Astrocyte (in vitro differentiated cells and primary cell): ENCODE data around the gene BIRC3. TPM values are rescaled to one million over a fixed set of nuclear protein-coding genes. Genes with fewer than 3 reads are reported as not detected.
A peak's percentile ranks its signal among the peaks of the same experiment; 100 is the strongest.

Source experiments
- DNase-seq: peaks from one replicate; pipeline ENCODE4 v3.0.0-alpha.2; 2010; ENCODE audit warnings: low read depth
- FAIRE-seq: peaks from 2 replicates; lab custom pipeline; 2011; peaks lifted over from hg19 to GRCh38; lab: Jason Lieb, UNC
- H2AFZ ChIP-seq: 2 replicates; pipeline ENCODE4 v1.6.0; 2012; ENCODE audit warnings: low read depth, low read length, inconsistent platforms
- H3K27ac ChIP-seq: 2 replicates; pipeline ENCODE4 v1.5.1; 2011; ENCODE audit warnings: low read depth, low read length, inconsistent platforms
- H3K27me3 ChIP-seq: 2 replicates; pipeline ENCODE4 v1.6.0; 2011; ENCODE audit warnings: low read length, inconsistent platforms; ENCODE audit not compliant: insufficient read depth
- H3K36me3 ChIP-seq: 2 replicates; pipeline ENCODE4 v1.5.1; 2011; ENCODE audit warnings: low read length, inconsistent platforms; ENCODE audit not compliant: insufficient read depth
- H3K4me1 ChIP-seq: 2 replicates; pipeline ENCODE4 v1.5.1; 2011; ENCODE audit warnings: low read length, inconsistent platforms; ENCODE audit not compliant: insufficient read depth
- H3K4me2 ChIP-seq: 2 replicates; pipeline ENCODE4 v1.6.0; 2012; ENCODE audit warnings: low read length, inconsistent platforms
- H3K4me3 ChIP-seq: 2 replicates; pipeline ENCODE4 v1.5.1; 2011; ENCODE audit warnings: low read depth, mild to moderate bottlenecking, low read length, inconsistent platforms; ENCODE audit not compliant: insufficient read depth
- H3K79me2 ChIP-seq: 2 replicates; pipeline ENCODE4 v1.6.0; 2012; ENCODE audit warnings: mild to moderate bottlenecking, low read length, inconsistent platforms; ENCODE audit not compliant: insufficient read depth
- H3K9ac ChIP-seq: 2 replicates; pipeline ENCODE4 v1.6.0; 2012; ENCODE audit warnings: mild to moderate bottlenecking, low read length, inconsistent platforms
- H3K9me3 ChIP-seq: 2 replicates; pipeline ENCODE4 v1.5.1; 2012; ENCODE audit warnings: low read depth, mild to moderate bottlenecking, low read length, inconsistent platforms; ENCODE audit not compliant: insufficient read depth
- H4K20me1 ChIP-seq: 2 replicates; pipeline ENCODE4 v1.6.0; 2012; ENCODE audit warnings: low read length, inconsistent platforms; ENCODE audit not compliant: insufficient read depth
- H3K27ac Mint-ChIP-seq: one replicate; pipeline ENCODE4 v1.8.0; 2021; ENCODE audit warnings: mild to moderate bottlenecking, mixed read lengths; ENCODE audit not compliant: unreplicated experiment
- H3K27me3 Mint-ChIP-seq: one replicate; pipeline ENCODE4 v1.8.0; 2021; ENCODE audit warnings: low read depth, mixed read lengths; ENCODE audit not compliant: unreplicated experiment
- H3K36me3 Mint-ChIP-seq: one replicate; pipeline ENCODE4 v1.8.0; 2021; ENCODE audit warnings: low read depth, mixed read lengths; ENCODE audit not compliant: unreplicated experiment
- H3K4me1 Mint-ChIP-seq: one replicate; pipeline ENCODE4 v1.8.0; 2021; ENCODE audit warnings: low read depth, mixed read lengths; ENCODE audit not compliant: unreplicated experiment
- H3K4me3 Mint-ChIP-seq: one replicate; pipeline ENCODE4 v1.8.0; 2021; ENCODE audit warnings: mild to moderate bottlenecking, moderate library complexity, mixed read lengths; ENCODE audit not compliant: unreplicated experiment
- H3K9me3 Mint-ChIP-seq: one replicate; pipeline ENCODE4 v1.8.0; 2021; ENCODE audit warnings: mild to moderate bottlenecking, mixed read lengths; ENCODE audit not compliant: unreplicated experiment
- CTCF ChIP-seq: IDR thresholded peaks from 2 replicates; pipeline ENCODE4 v1.5.1; 2011; ENCODE audit warnings: low read depth, mild to moderate bottlenecking, inconsistent platforms, low read length, moderate library complexity; ENCODE audit not compliant: insufficient read depth
- EZH2 ChIP-seq: IDR thresholded peaks from 2 replicates; pipeline ENCODE4 v1.6.1; 2012; ENCODE audit warnings: mild to moderate bottlenecking, low read length, inconsistent platforms; ENCODE audit not compliant: insufficient read depth
- total RNA-seq: library from RNA; stranded (reverse); gene quantifications from 2 replicates; pipeline ENCODE4 v1.2.1, GENCODE V29; 2021

Gene BIRC3
- total RNA-seq, 1 donor from 2014 or later, result 2.6 TPM

DNA sequence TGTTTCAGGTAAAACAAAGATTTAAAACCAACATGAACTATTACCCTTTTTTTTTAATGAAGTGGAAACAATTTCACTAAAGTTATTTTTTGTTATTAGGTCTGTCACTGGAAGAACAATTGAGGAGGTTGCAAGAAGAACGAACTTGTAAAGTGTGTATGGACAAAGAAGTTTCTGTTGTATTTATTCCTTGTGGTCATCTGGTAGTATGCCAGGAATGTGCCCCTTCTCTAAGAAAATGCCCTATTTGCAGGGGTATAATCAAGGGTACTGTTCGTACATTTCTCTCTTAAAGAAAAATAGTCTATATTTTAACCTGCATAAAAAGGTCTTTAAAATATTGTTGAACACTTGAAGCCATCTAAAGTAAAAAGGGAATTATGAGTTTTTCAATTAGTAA is 60.6 kb downstream of the BIRC3 start:
- Histone ChIP-seq H3K27ac (no peak overlapping the region), H3K4me2 (no peak overlapping the region), H4K20me1 (peaks cover 36% of the 10 kb centered on the region), H3K27me3 (no peaks in the 10 kb centered on the region), H2AFZ (no peak overlapping the region), H3K9me3 (no peaks in the 10 kb centered on the region), H3K79me2 (peaks cover 32% of the 10 kb centered on the region), H3K4me3 (no peak overlapping the region), H3K4me1 (no peaks in the 10 kb centered on the region), H3K9ac (no peak overlapping the region), H3K36me3 (peaks cover 35% of the 10 kb centered on the region)
- H3K4me3 Mint-ChIP-seq, result no peak overlapping the region
- TF ChIP-seq EZH2 (no peak), CTCF (no peak)
- no peak for FAIRE-seq
- H3K4me1 Mint-ChIP-seq, result peaks cover 16% of the 10 kb centered on the region
- H3K27ac Mint-ChIP-seq, result peak overlapping the region; percentile 23
- no peaks in the 10 kb centered on the region for H3K27me3 Mint-ChIP-seq
- peaks cover 13% of the 10 kb centered on the region for H3K36me3 Mint-ChIP-seq
- no peaks in the 10 kb centered on the region for H3K9me3 Mint-ChIP-seq
- no peak for DNase-seq

- H3K9me3 ChIP-seq, result no peaks in the 10 kb centered on the region
- no peaks in the 10 kb centered on the region for H3K4me1 ChIP-seq
- no peaks in the 10 kb centered on the region for H3K27me3 ChIP-seq
- no peak overlapping the region for H2AFZ ChIP-seq
- H3K9ac ChIP-seq, result no peak overlapping the region
- FAIRE-seq (peak; percentile 29), DNase-seq (no peak)
- H4K20me1 ChIP-seq, result peaks cover 36% of the 10 kb centered on the region
- no peak overlapping the region for H3K27ac ChIP-seq
- Mint-ChIP-seq H3K27ac (no peak overlapping the region), H3K27me3 (no peaks in the 10 kb centered on the region), H3K4me1 (peaks cover 19% of the 10 kb centered on the region), H3K4me3 (no peak overlapping the region), H3K36me3 (peaks cover 15% of the 10 kb centered on the region), H3K9me3 (no peaks in the 10 kb centered on the region)
- TF ChIP-seq CTCF, result no peak
- no peak for TF ChIP-seq EZH2
- peaks cover 39% of the 10 kb centered on the region for H3K36me3 ChIP-seq
- H3K79me2 ChIP-seq, result peaks cover 32% of the 10 kb centered on the region
- no peak overlapping the region for H3K4me2 ChIP-seq
- H3K4me3 ChIP-seq, result no peak overlapping the region
Observed at GRCh38 chr11:102378818-102379217, 61.5 kb downstream of the BIRC3 start.

DNA sequence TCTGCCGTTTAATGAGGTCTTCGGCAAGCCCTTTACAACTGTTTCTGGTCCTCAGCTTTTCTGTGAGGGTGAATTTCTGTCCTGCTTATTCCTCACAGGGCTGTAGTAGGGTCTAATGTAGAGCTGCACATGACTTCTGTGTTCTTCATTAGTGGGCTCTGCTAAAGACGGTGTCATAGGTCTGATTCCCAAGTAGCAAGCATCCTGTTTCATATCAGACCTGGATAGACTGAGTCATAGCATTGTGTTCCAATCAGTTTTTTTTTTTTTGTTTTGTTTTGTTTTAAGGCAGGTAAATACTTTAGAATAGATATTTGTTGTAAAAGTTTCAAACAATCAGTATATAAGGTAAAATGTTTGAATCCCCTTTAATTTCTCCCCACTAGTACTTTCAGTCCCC is 65.1 kb downstream of the BIRC3 start:
- H3K36me3 Mint-ChIP-seq, result peaks cover 24% of the 10 kb centered on the region

More for the DNA sequence above, 65.1 kb downstream of the BIRC3 start:
- Mint-ChIP-seq H3K27me3 (no peaks in the 10 kb centered on the region), H3K4me3 (no peak overlapping the region), H3K4me1 (peaks cover 31% of the 10 kb centered on the region), H3K9me3 (no peaks in the 10 kb centered on the region), H3K27ac (no peak overlapping the region)
- Histone ChIP-seq H3K36me3 (peaks cover 47% of the 10 kb centered on the region), H3K4me2 (no peak overlapping the region), H2AFZ (no peak overlapping the region), H3K4me3 (no peak overlapping the region), H3K79me2 (peaks cover 6% of the 10 kb centered on the region), H3K27me3 (no peaks in the 10 kb centered on the region), H4K20me1 (peaks cover 17% of the 10 kb centered on the region), H3K9me3 (no peaks in the 10 kb centered on the region), H3K4me1 (no peaks in the 10 kb centered on the region), H3K27ac (no peak overlapping the region), H3K9ac (no peak overlapping the region)
- DNase-seq (no peak), FAIRE-seq (no peak)
- no peak for TF ChIP-seq CTCF
- TF ChIP-seq EZH2, result no peak
